ENCODE data around the gene BGN.

BGN gene

DNA sequence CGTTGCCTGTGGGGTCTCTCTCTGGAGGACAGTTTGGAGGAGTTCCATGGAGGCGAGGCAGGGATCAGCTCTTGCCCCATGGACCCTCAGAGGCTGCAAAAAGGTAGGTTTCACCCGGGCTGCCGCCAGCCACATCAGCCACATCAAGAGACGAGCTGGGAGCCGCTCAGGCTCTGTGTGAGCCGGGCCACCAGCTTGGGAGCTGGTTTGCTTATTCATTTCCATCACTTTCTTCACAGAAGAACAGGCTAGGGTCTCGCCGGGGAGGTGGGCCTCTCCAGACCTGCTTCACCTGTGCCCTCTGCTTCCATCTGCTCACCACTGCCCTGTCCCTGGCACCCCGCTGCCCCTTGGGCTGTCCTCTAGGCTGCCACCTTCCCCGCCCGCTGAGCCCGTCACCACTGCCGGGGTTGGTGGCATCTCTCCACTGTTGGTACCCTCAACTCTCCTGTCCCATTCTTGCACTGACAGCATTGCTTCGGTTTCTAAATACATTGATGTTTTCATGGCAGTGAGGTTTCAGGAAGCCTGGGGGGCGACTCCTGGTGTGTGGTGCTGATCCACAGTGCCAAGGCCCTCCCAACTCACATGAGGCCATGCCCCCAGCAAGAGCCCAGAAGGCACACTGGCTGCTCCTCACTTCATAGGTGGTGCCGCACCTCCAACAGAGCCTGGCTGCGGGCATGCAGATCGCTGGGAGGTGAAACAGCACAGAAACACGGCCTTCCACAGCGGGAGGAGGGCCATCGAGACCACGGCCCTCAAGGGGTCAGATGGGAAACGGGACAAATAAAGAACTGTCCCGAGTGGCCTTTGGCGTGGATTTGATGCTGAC lies 44.4 kb upstream of the BGN start:
- TF ChIP-seq EP300 (IDR thresholded peaks at IDR 0.05; ENCODE audit: borderline replicate concordance) (no peak), CREB1 (IDR thresholded peaks at IDR 0.05; ENCODE audit: low read depth) (no peak), TEAD4 (IDR thresholded peaks at IDR 0.05) (no peak), NFIC (IDR thresholded peaks at IDR 0.05) (no peak), RAD21 (IDR thresholded peaks at IDR 0.05; ENCODE audit: low read depth) (no peak), EGR1 (IDR thresholded peaks at IDR 0.05) (no peak), FOXM1 (IDR thresholded peaks at IDR 0.05; ENCODE audit: borderline replicate concordance, low read depth) (no peak)
- TF ChIP-seq, protein P1, sequence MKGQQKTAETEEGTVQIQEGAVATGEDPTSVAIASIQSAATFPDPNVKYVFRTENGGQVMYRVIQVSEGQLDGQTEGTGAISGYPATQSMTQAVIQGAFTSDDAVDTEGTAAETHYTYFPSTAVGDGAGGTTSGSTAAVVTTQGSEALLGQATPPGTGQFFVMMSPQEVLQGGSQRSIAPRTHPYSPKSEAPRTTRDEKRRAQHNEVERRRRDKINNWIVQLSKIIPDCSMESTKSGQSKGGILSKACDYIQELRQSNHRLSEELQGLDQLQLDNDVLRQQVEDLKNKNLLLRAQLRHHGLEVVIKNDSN (IDR thresholded peaks at IDR 0.05): no peak
- TF ChIP-seq, protein P2, sequence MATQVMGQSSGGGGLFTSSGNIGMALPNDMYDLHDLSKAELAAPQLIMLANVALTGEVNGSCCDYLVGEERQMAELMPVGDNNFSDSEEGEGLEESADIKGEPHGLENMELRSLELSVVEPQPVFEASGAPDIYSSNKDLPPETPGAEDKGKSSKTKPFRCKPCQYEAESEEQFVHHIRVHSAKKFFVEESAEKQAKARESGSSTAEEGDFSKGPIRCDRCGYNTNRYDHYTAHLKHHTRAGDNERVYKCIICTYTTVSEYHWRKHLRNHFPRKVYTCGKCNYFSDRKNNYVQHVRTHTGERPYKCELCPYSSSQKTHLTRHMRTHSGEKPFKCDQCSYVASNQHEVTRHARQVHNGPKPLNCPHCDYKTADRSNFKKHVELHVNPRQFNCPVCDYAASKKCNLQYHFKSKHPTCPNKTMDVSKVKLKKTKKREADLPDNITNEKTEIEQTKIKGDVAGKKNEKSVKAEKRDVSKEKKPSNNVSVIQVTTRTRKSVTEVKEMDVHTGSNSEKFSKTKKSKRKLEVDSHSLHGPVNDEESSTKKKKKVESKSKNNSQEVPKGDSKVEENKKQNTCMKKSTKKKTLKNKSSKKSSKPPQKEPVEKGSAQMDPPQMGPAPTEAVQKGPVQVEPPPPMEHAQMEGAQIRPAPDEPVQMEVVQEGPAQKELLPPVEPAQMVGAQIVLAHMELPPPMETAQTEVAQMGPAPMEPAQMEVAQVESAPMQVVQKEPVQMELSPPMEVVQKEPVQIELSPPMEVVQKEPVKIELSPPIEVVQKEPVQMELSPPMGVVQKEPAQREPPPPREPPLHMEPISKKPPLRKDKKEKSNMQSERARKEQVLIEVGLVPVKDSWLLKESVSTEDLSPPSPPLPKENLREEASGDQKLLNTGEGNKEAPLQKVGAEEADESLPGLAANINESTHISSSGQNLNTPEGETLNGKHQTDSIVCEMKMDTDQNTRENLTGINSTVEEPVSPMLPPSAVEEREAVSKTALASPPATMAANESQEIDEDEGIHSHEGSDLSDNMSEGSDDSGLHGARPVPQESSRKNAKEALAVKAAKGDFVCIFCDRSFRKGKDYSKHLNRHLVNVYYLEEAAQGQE (IDR thresholded peaks at IDR 0.05; ENCODE audit: low read depth): no peak
- TF ChIP-seq, protein P3, sequence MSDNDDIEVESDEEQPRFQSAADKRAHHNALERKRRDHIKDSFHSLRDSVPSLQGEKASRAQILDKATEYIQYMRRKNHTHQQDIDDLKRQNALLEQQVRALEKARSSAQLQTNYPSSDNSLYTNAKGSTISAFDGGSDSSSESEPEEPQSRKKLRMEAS (IDR thresholded peaks at IDR 0.05): no peak

DNA sequence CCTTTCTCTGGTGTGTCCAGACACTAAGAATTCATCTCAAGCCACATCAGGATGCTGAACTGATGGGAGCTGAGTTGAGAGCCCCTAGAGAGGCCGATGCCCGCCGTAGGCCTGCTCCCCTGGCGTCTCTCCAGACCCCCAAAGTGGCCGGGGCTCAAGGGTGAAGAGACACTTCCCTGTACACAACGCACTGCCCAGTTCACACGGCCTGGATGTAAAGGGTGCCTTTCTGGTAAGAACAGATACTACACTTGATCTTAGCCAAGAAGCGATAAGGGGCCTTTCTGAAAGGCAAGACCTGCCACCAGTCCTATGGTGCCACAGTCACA lies 43.9 kb upstream of the BGN start:
- TF ChIP-seq TCF12 (IDR thresholded peaks at IDR 0.05; ENCODE audit: low read depth): no peak
- no peak for TF ChIP-seq TAF1 (IDR thresholded peaks at IDR 0.05; ENCODE audit: low read depth)
- TF ChIP-seq RAD21 (IDR thresholded peaks at IDR 0.05; ENCODE audit: low read depth): no peak
- no peak for TF ChIP-seq CEBPB (IDR thresholded peaks at IDR 0.05)
- no peak for TF ChIP-seq TEAD4 (IDR thresholded peaks at IDR 0.05)
- TF ChIP-seq EP300 (IDR thresholded peaks at IDR 0.05; ENCODE audit: borderline replicate concordance): no peak
- TF ChIP-seq, protein P1 (IDR thresholded peaks at IDR 0.05): no peak
- TF ChIP-seq EGR1 (IDR thresholded peaks at IDR 0.05): no peak
- no peak for TF ChIP-seq FOXM1 (IDR thresholded peaks at IDR 0.05; ENCODE audit: borderline replicate concordance, low read depth)
- no peak for TF ChIP-seq ZBTB7A (IDR thresholded peaks at IDR 0.05; ENCODE audit: low read depth)
- no peak for TF ChIP-seq NFIC (IDR thresholded peaks at IDR 0.05)
- TF ChIP-seq, protein P3 (IDR thresholded peaks at IDR 0.05): no peak
- TF ChIP-seq CREB1 (IDR thresholded peaks at IDR 0.05; ENCODE audit: low read depth): no peak
- no peak for TF ChIP-seq YY1 (IDR thresholded peaks at IDR 0.05; ENCODE audit: low read depth)
- TF ChIP-seq, protein P2 (IDR thresholded peaks at IDR 0.05; ENCODE audit: low read depth): no peak

DNA sequence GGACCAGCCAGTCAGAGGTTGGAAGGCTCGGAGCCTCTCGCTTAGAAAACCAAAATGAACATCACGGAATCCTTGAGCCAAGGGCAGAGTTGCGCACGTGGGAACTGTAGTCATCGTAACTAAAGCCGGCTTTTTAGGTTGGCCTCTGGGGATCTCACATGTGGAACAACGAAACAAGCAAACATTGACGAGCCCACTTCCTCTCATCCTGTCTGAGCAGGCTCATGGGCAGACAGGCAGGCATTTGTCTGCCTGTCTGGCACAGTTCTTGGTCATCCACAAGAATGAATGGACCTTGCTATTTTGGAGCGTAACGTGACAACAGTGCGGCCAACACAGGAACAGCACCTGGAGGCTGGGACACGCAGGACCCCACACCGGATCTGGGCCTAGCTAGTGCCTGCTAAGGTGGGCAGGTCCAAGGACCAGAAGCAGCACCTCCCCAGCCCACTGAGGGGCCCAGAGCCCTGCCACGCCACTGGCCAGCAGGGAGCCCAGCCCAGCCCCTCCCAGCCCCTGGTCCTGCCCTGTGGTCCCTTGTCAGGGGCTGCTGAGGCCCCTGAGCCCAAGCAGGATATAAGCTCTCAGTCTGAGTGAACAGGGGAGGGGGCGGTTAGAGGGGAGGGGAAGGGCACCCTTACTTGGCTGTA lies 39.8 kb upstream of the BGN start:
- TF ChIP-seq, protein P1 (IDR thresholded peaks at IDR 0.05): no peak
- TF ChIP-seq YY1 (IDR thresholded peaks at IDR 0.05; ENCODE audit: low read depth) (no peak), TCF12 (IDR thresholded peaks at IDR 0.05; ENCODE audit: low read depth) (no peak), RAD21 (IDR thresholded peaks at IDR 0.05; ENCODE audit: low read depth) (no peak), CREB1 (IDR thresholded peaks at IDR 0.05; ENCODE audit: low read depth) (no peak), ZBTB7A (IDR thresholded peaks at IDR 0.05; ENCODE audit: low read depth) (no peak), EGR1 (IDR thresholded peaks at IDR 0.05) (no peak), EP300 (IDR thresholded peaks at IDR 0.05; ENCODE audit: borderline replicate concordance) (no peak), CEBPB (IDR thresholded peaks at IDR 0.05) (no peak), NFIC (IDR thresholded peaks at IDR 0.05) (no peak), TAF1 (IDR thresholded peaks at IDR 0.05; ENCODE audit: low read depth) (no peak), TEAD4 (IDR thresholded peaks at IDR 0.05) (no peak), FOXM1 (IDR thresholded peaks at IDR 0.05; ENCODE audit: borderline replicate concordance, low read depth) (no peak)
- TF ChIP-seq, protein P3 (IDR thresholded peaks at IDR 0.05): no peak
- TF ChIP-seq, protein P2 (IDR thresholded peaks at IDR 0.05; ENCODE audit: low read depth): no peak

All from Ishikawa (cell line).